Kidney epithelial cell (primary cell): Measurements from ENCODE around the gene CENPP. TPM values are rescaled to one million over a fixed set of nuclear protein-coding genes. Genes with fewer than 3 reads are reported as not detected.

Experiments used
- DNase-seq: peaks from one replicate; pipeline ENCODE4 v3.0.0-alpha.2; 2010; ENCODE audit warnings: low read depth
- H3K27me3 ChIP-seq: 2 replicates; pipeline ENCODE4 v1.6.0; 2011; ENCODE audit warnings: low read length; ENCODE audit not compliant: control insufficient read depth, insufficient read depth
- H3K36me3 ChIP-seq: 2 replicates; pipeline ENCODE4 v1.5.1; 2011; ENCODE audit warnings: low read length; ENCODE audit not compliant: control insufficient read depth, insufficient read depth
- H3K4me3 ChIP-seq: 2 replicates; pipeline ENCODE4 v1.5.1; 2011; ENCODE audit warnings: low read depth, mild to moderate bottlenecking, control low read depth, low read length
- CTCF ChIP-seq: IDR thresholded peaks from 2 replicates; pipeline ENCODE4 v1.5.1; 2011; ENCODE audit warnings: mild to moderate bottlenecking, moderate library complexity, low read length, control low read depth, inconsistent platforms; ENCODE audit not compliant: insufficient read depth, poor library complexity, severe bottlenecking
- total RNA-seq: library from RNA; depleted of rRNA; stranded (reverse); fragments of >200 nt; gene quantifications from 2 replicates; pipeline ENCODE4 v1.2.3, GENCODE V29; 2015

CENPP gene
- total RNA-seq, 1 donor from 2014 or later: 1.4 TPM

- Histone ChIP-seq H3K4me3 (no peak overlapping the region), H3K36me3 (peaks cover 2% of the 10 kb centered on the region), H3K27me3 (no peaks in the 10 kb centered on the region)
- DNase-seq: no peak
- TF ChIP-seq CTCF: no peak
These were observed 287.7 kb downstream of the CENPP start for GRCh38 chr9:92613268-92614122.

GRCh38 chr9:92614123-92614510, 288.4 kb downstream of the CENPP start:
- H3K36me3 ChIP-seq: peaks cover 2% of the 10 kb centered on the region
- no peak for TF ChIP-seq CTCF
- DNase-seq: no peak
- H3K4me3 ChIP-seq: no peak overlapping the region
- no peaks in the 10 kb centered on the region for H3K27me3 ChIP-seq

- DNase-seq: no peak
- no peak overlapping the region for H3K4me3 ChIP-seq
- peaks cover 2% of the 10 kb centered on the region for H3K36me3 ChIP-seq
- no peak for TF ChIP-seq CTCF
- H3K27me3 ChIP-seq: no peaks in the 10 kb centered on the region
These were observed 289.2 kb downstream of the CENPP start for GRCh38 chr9:92614763-92615461.

- no peak for DNase-seq
- no peak for TF ChIP-seq CTCF
- peaks cover 2% of the 10 kb centered on the region for H3K36me3 ChIP-seq
- no peak overlapping the region for H3K4me3 ChIP-seq
- H3K27me3 ChIP-seq: no peaks in the 10 kb centered on the region
These were observed 290.0 kb downstream of the CENPP start for GRCh38 chr9:92615790-92616189.

GRCh38 chr9:92616199-92616641, 290.5 kb downstream of the CENPP start:
- Histone ChIP-seq H3K4me3 (no peak overlapping the region), H3K27me3 (no peaks in the 10 kb centered on the region), H3K36me3 (peaks cover 2% of the 10 kb centered on the region)
- TF ChIP-seq CTCF: no peak
- no peak for DNase-seq
